ENCODE measurements around the gene XYLB.
"Not testable (repeated sequence)": the region's sequence is repeated elsewhere in the genome, so short reads cannot be mapped to it uniquely, and the experiment has no call there.

The XYLB gene

DNA sequence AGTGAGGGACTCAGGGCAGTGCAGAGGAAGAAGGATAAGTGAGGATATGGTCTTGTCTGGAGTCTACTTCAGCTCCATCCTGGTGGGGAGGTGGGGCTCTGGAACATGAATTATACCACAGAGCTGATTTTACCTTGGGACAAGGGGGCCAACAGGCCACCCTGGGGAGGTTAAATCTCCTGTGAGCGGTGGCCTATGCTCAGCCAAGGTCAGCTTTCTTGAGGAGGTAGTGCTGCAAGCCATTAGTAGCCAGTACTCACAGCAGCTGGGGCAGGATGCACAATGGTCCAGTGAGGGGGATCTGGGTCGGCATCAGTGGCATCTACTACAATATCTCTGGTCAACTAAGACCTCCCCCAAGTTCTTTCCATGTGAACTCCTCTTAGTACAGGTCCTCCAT is 49.7 kb downstream of the XYLB start:
- DNase-seq (ENCODE audit: low spot score): no peak

DNA sequence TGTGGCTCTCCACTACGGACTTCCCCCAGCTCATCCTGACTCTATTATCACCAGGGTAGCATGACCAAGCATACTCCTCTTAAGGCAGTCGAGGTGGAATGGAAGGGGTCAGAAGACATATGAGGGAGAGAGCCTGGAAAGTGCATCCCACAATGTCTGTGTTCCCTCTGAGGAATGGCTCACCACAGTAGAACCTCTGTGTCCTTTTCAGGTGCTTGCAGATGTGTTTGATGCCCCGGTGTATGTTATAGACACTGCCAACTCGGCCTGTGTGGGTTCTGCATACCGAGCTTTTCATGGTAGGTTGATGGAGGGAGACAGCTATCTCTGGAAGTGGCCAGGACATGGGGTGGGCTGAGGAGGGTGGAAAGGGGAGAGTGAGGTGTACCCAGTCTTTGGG is 50.3 kb downstream of the XYLB start:
- no peak for DNase-seq (ENCODE audit: low spot score)

DNA sequence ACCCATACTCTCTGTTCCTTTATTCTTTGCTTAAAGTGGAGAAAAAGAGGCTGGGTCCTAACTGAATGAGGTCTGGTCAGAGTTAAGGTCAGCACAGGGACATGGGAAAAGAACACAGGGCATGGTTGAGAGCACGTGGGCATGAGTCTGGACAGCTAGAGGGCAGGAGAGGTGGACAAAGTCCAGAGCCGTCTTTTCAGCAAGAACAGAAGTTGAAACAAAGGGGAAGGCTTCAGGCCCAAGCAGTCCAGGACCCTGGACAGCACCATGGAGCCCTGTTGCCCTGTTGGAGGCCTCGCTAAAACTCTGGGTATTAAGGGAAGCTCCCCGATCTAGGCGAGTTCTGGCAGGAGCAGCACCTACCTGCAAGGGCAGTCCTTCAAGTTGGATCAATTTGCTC is 50.7 kb downstream of the XYLB start:
- no peak for DNase-seq (ENCODE audit: low spot score)

DNA sequence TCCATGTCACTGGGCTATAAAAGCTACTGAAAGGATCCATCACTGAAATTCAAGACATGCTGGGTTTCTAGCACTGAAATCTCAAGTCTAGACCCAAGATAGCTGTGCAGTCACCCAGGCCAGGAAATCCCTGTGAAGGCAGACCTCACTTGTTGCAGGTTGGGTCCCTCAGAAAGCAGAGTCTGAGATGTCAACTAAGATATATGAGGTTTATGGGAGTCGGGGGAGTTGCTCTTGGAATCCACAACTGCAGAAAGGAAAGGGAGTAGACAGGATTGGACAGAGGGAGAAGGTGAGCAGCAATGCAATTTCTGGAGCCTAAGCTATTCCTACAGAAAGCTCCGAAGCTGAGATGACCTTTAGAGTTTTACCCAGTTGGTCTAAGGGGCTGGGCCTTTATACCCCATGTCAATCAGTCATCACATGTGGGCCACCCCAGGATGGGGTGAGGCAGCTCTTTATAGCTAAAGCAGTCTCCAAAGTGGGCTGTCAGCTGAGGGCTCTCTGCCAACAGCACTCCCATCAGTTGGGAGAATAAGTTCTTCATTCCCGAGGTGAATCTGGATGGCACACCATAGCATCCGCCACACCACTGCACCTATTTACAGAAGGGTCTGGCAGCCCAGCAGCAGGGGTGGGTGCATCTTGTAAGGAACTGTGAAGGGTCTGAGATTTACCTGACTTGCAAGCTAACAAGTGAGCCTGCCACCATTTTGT is 54.8 kb downstream of the XYLB start:
- no peak for DNase-seq (ENCODE audit: low spot score)

DNA sequence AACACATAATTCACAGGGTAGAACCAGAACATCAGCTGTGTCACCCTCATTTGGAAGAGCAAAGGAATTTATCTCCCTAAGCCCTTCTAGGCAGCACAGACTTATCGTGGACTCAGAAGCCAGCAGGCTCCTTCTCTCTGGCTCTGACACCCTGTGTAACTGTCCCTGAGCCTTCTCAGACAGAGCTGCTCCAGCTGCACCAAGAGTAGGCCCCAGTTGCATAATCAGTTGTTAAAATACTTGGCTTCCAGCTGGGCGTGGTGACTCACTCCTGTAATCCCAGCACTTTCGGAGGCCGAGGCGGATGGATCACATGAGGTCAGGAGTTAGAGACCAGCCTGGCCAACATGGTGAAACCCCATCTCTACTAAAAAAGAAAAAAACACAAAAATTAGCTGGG is 57.7 kb downstream of the XYLB start:
- DNase-seq (ENCODE audit: low spot score): no peak

DNA sequence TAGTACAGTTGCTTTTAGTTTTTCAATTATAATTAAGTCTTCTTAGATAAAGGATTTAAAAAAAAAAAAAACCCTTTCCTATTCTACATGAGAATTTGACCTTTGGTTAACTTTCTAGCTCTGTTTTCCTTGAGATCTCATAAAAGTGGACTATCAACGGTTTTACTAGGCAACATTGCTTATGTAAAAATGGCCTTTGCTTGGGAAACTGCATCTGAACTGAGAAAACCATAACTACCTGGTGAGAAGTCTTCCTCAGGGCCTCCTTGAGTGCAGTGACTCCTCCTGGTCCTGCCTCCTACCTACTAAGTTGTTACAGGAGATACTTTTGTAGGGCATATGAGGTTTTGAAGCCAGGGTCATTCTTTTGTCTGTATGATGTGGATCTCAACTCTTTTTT is 65.0 kb downstream of the XYLB start:
- DNase-seq (ENCODE audit: low spot score): no peak

DNA sequence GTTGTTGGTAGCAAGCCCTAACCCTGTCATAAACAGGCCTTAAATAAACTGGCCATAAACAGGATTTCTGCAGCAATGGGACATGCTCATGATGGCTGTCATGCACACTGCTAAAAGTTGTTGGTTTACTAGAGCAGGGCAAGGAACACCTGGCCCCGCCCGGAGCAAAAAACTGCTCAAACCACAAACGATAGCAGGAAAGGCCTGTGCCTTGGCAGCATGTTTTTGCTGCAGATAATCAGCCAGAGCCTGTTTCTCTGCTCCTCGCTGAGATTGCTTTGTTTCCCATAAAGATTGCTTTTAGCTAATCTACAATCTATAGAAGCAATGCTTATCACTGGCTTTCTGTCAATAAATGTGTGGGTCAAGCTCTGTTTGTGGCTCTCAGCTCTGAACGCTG is 74.2 kb downstream of the XYLB start:
- DNase-seq (ENCODE audit: low spot score): not testable (repeated sequence)

DNA sequence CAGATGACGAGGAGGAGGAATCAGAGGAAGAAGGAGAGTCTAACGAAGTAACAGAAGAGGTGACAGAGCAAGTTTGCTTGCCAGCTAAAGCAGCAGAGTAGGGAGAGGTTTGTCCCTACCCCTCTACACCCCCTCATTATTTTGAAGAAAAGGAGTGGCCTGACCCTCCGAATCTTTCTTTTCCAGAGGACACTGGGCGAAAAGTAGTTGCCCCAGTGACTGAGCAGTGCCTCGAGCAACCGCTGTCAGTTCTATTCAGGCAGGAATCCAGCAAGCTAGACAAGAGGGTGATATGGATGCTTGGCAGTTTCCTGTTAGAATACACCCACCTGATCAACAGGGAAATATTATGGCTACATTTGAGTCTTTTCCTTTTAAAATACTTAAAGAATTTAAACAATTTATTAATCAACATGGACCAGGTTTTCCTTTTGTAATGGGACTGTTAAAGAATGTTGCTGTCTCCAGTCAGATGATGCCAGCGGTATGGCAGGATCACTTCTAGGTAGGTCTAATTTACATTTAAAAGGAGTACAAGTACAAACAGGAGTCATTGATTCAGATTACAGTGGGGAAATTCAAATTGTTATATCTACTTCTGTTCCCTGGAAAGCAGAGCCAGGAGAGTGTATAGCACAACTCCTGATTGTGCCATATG is 75.2 kb downstream of the XYLB start:
- DNase-seq (ENCODE audit: low spot score): no peak

DNA sequence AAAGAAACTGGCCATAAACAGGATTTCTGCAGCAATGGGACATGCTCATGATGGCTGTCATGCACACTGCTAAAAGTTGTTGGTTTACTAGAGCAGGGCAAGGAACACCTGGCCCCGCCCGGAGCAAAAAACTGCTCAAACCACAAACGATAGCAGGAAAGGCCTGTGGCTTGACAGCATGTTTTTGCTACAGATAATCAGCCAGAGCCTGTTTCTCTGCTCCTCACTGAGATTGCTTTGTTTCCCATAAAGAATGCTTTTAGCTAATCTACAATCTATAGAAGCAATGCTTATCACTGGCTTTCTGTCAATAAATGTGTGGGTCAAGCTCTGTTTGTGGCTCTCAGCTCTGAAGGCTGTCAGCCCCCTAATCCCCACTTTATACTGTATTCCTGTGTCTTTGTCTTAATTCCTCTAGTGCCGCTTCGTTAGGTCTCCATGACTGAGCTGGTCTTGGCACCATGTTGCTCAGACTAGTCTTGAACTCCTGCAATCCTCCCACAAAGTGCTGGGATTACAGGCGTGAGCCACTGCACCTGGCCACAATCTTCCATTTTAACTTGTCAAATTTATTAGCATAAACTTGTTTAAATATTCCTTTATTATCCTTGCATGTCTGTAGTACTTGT is 80.3 kb downstream of the XYLB start:
- not testable (repeated sequence) for DNase-seq (ENCODE audit: low spot score)

DNA sequence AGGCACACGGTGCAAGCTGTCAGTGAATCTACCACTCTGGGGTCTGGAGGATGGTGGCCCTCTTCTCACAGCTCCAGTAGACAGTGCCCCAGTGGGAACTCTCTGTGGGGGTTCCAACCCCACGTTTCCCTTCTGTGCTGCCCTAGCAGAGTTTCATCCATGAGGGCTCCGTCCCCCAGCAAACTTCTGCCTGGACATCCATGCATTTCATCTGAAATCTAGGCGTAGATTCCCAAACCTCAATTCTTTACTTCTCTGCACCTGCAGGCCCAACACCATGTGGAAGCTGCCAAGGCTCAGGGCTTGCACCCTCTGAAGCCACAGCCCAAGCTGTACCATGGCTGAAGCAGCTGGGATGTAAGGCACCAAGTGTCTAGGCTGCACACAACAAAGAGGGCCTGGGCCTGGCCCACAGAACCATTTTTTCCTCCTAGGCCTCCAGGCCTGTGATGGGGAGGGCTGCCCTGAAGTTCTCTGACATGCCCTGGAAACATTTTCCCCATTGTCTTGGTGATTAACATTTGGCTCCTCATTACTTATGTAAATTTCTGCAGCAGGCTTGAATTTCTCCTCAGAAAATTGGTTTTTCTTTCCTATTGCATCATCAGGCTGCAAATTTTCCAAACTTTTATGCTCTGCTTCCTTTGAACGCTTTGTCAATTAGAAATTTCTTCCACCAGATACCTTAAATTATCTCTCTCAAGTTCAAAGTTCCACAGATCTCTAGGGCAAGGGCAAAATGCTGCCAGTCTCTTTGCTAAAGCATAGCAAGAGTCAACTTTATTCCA is 86.5 kb downstream of the XYLB start:
- not testable (repeated sequence) for DNase-seq (ENCODE audit: low spot score)

DNA sequence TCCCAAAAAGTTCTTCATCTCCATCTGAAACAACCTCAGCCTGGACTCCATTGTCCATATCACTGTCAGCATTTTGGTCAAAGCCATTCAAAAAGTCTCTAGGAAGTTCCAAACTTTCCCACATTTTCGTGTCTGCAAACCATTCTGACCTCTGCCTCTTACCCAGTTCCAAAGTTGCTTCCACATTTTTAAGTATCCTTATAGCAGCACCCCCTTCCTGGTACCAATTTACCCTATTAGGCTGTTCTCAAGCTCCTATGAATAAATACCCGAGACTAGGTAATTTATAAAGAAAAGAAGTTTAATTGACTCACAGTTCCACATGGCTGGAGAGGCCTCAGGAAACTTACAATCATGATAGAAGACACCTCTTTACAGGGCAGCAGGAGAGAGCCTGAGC is 87.1 kb downstream of the XYLB start:
- DNase-seq (ENCODE audit: low spot score): not testable (repeated sequence)

DNA sequence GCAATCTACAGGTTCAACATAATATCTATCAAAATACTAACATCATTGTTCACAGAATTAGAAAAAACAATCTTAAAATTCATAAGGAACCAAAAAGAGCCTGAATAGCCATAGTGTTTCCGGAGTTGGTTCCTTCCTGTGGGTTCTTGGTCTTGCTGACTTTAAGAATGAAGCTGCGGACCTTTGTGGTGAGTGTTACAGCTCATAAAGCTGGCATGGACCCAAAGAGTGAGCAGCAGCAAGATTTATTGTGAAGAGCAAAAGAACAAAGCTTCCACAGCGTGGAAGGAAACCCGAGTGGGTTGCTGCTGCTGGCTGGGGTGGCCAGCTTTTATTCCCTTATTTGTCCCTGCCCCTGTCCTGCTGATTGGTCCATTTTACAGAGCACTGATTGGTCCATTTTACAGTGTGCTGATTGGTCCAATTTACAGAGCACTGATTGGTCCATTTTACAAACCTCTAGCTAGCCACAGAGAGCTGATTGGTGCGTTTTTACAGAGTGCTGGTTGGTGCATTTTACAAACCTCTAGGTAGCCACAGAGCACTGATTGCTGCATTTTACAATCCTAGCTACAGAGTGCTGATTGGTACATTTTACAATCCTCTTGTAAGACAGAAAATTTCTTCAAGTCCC is 92.0 kb downstream of the XYLB start:
- DNase-seq (ENCODE audit: low spot score): not testable (repeated sequence)

DNA sequence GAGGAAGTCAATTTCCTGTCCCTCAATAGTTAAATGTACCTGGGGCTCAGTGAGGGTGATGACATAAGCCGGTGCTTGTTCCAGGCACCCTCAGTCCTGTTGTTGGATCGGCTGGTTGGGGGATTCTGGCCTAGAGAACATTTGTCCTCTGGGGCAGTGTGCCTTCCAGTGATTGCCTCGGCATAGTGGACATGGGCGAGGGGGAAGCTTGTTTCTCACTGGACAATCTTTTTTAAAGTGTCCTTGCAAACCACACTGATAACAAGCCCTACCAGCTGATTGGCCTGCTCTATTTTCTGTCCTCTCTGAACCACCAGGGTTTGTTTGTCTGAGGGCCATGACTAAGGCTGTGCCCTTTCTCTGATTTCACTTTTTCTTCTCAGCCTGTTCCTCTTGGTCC is 96.6 kb downstream of the XYLB start:
- not testable (repeated sequence) for DNase-seq (ENCODE audit: low spot score)

DNA sequence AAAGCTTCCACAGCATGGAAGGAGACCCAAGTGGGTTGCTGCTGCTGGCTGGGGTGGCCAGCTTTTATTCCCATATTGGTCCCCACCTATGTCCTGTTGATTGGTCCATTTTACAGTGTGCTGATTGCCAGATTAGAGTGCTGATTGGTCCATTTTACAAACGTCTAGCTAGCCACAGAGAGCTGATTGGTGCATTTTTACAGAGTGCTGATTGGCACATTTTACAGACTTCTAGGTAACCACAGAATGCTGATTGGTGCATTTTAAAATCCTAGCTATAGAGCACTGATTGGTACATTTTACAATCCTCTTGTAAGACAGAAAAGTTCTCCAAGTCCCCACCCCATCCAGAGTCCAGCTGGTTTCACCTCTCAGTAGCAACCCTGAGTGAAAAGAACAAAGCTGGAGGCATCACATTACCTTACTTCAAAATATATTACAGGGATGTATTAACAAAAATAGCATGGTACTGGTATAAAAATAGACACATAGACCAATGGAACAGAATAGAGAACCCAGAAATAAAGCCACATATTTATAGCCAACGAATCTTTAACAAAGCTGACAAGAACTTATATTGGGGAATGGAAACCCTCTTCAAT is 99.6 kb downstream of the XYLB start:
- DNase-seq (ENCODE audit: low spot score): no peak

DNA sequence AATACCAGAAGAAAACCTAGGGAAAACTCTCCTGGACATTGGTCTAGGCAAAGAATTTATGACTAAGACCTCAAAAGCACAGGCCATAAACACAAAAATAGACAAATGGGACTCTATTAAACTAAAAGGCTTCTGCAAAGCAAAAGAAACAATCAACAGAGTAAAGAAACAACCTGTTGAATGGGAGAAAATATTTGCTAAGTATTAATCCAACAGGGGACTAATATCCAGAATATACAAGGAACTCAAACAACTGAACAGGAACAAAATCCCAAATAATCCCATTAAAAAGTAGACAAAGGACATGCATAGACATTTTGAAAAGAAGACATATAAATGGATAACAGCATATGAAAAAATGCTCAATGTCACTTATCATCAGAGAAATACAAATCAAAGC is 100.2 kb downstream of the XYLB start:
- DNase-seq (ENCODE audit: low spot score): no peak

DNA sequence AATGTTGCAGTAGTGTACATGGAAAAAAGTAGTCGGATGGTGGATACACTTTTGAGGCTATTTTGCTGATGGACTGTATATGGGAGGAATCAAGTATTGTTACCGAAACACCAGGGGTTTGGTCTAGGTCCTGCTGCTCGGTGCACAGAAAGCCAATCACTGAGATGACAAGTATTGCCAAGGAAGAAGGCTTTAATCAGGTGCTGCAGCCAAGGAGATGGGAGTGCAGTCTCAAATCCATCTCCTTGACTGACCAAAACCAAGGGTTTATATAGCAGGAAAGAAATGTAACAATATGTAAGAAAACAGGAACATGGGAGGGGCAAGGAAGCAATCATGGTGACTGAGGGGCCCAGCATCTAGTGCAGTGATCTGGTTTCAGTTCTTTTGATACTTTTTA is 104.3 kb downstream of the XYLB start:
- no peak for DNase-seq (ENCODE audit: low spot score)

DNA sequence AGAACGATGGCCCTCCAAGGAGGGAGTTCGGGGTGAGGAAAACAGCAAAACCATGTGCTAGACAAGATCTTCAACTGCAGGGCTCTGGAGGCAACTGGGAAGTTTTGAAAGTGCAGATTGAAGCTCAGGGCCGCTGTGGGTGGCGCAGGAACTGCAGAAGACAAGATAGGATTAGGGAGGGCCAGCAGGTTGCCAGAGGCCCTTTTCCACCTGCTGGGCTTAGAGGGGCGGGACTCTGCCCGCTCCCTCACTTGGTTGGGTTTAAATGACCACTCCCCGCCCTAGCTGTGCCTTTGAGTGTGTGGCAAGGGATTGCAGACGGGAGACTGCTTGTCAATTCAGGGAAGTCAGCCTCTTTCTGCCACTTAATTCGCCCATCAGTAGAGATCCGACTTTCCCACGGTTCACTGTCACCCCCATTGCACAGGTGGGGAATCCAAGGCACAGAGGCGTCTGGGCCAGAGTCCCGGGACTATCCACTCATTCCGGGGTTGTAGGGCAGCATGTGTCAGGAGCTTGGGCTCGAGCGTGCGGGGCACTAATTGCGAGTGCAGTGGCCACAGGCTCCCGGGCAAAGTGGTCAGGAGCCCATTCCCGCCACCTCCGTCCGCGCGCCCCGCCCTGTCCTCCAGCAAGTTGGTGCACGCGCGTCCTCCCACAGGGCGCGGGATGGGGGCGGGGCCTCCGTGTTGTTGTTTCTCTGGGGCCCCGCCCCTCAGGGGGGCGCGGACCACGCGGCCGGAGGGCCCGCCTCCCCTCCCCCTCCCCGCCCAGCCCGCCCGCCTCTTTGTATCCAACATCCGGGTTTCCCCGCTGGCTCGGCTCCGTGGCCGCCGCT is 106.7 kb downstream of the XYLB start, which contains the start of gene ACVR2B:
Gene ACVR2B (plus strand): TSS at position 816 of the 838 bp plus-strand sequence. CDS start 433 bp downstream, outside the sequence.
- peak; percentile 54 for DNase-seq (ENCODE audit: low spot score)

DNA sequence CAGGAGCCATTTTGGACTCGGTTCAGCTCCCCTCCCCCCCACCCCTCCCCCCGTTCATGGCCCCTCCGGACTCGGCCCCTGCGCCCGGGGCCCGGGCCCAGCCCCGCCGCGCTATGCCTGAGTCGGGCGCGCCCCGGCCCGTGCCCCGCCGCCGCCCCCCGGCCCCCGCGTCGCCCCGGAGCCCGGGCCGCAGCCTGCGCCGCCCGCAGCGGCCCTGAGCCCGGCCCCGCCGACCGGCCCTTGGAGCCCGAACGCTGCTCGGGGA is 107.3 kb downstream of the XYLB start:
- no peak for DNase-seq (ENCODE audit: low spot score)

DNA sequence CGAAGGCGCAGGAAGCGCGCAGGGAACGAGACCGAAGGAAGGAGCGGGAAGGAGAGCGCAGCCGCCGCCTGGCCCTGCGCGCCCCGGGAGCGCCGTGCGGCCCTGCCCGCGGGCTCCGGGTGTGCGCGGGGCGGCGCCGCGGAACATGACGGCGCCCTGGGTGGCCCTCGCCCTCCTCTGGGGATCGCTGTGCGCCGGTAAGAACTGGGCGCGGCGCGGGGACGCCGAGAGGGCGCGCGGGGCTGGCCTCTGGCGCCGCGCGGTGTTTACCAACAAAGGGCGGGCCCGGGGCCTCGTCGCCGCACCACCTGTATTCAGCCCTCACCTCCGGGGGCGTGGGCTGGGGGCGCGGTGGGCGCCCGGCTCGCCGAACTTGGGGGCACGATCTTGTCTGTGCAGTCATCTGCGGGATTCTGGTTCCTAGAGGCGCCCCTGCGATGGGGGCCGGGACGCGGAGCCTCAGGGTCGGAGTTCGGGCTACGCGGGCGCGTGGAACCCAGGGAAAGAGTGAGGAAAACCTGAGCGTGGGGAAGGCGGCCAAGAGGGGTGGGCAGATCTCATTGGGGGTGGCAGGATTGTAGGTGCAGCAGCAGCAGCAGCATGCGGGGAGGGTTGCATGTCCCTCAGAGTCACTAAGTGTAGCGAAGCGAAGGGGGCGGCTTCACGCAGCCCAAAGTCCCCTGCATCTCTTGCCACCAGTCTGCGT is 107.7 kb downstream of the XYLB start:
- no peak for DNase-seq (ENCODE audit: low spot score)

DNA sequence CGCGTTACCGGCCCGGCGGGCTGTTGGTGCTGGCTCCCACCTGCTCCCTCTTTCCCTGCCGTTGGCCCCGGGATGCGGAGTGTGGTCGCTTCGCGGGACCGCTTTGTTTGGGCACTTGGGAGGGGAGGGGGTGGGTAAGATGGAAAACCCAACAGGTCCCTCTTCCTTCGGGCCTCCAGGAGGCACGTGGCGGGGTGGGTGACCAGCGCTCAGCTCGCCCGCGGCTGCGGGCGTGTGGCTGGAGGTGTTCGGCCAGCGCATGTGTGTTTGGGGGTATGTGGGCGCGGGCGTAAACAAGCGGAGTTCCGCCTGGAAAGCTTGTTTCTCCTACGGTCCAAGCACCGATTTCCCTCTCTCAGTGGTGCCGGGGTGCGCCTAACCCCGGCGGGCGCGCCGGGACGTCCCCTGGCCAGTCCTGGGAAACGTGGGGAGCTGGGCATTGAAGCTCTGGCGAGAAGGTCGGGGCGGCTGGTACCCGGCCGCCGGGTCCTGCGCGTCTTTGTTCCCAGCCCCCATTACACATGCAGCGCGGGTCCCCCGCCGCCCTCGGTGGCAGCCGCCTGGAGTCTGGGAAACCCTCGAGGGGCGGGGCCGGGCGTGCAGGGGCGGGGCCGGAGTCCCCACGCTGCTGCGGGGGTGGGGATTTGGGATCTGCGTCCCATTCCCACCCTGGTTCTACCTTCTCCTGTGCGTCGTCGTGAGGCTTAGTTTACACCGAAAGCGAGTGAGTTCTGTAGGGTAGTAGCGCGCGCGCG is 108.5 kb downstream of the XYLB start:
- DNase-seq (ENCODE audit: low spot score): no peak
